Right lobe of liver (tissue), 6 donors: ENCODE results near the gene SLX4. TPM values are rescaled to one million over a fixed set of nuclear protein-coding genes. Genes with fewer than 3 reads are reported as not detected.

ENCODE experiments used
- ATAC-seq, 4 donors: fragments of 200-7000 bp; cut with Tn5 transposase; one replicate each; pipeline ENCODE4 v1.9.1; 2020; ENCODE audit warnings: mild to moderate bottlenecking in 4 of 4, moderate library complexity in 4 of 4
- DNase-seq, 3 donors: peaks; one replicate each; pipeline ENCODE4 v3.0.0-alpha.2; 2020
- H3K27ac ChIP-seq, 3 donors: fragments of 200-600 bp; one replicate each; pipeline ENCODE4 v1.8.0; 2022
- H3K27me3 ChIP-seq, 2 donors: fragments of 200-600 bp; one replicate each; pipeline ENCODE4 v1.8.0; 2022
- H3K36me3 ChIP-seq, 4 donors: fragments of 200-600 bp; sonication (generic) in 1 of 4; one replicate each; pipeline versions ENCODE4 v1.5.1 to v1.8.0; 2017 to 2022; ENCODE audit warnings: control low read depth in 1 of 4
- H3K4me1 ChIP-seq, 4 donors: fragments of 200-600 bp; sonication (generic) in 1 of 4; one replicate each; pipeline versions ENCODE4 v1.5.1 to v1.8.0; 2017 to 2022; ENCODE audit warnings: control low read depth in 1 of 4
- H3K4me3 ChIP-seq, 3 donors: fragments of 200-600 bp; one replicate each; pipeline ENCODE4 v1.8.0; 2022
- H3K9me3 ChIP-seq, 4 donors: fragments of 200-600 bp; sonication (generic) in 1 of 4; one replicate each; pipeline versions ENCODE4 v1.5.1 to v1.8.0; 2017 to 2022; ENCODE audit warnings: control low read depth in 1 of 4
- POLR2A ChIP-seq: fragments of 450-650 bp; IDR thresholded peaks from one replicate; pipeline ENCODE4 v1.6.1; 2017; ENCODE audit warnings: antibody characterized with exemption, mild to moderate bottlenecking
- WGBS: methylation state at CpG from one replicate; pipeline ENCODE4 v1.1.6; 2018; ENCODE audit warnings: low coverage, low lambda C conversion rate; ENCODE audit not compliant: insufficient coverage; ENCODE audit errors: missing lambda C conversion rate; 5-methylcytosine and 5-hydroxymethylcytosine counted together
- intact Hi-C, 2 donors: fragments of 100-400 bp; cut with DNase I; formaldehyde crosslinking; loops; one replicate each; pipeline versions ENCODE4 v1.11.2 to v1.14.1; 2022
- total RNA-seq, 6 experiments: library from RNA; depleted of rRNA in 2 of 6; stranded (reverse); fragments of >200 nt in 2 of 6; fragmentation: NEBNext Ultra II Directional in 3 of 6; extraction: Animal tissue kit (Norgen Biotek cat#: 25700) in 3 of 6; gene quantifications; one replicate each; pipeline versions ENCODE4 v1.1.0 to v1.2.4, GENCODE V29; 2016 to 2023
- TF ChIP-seq, protein P1 (sequence below), 4 donors: fragments of 200-600 bp in 3 of 4; fragments of 450-650 bp in 1 of 4; IDR thresholded peaks; one replicate each; pipeline versions ENCODE4 v1.5.1 to v1.8.0; 2016 to 2022; ENCODE audit warnings: antibody characterized with exemption in 4 of 4, mild to moderate bottlenecking in 2 of 4
- donor health status: DM: no; HTN: yes; CAD: no.
- donor health status: DM: no; HTN: no; CAD: no.
- donor health status: DM: no; HTN: no; CAD: no.
- donor health status: DM: no; HTN: yes; CAD: no.
- donor health status: DM: no; HTN: yes; CAD: no.

SLX4 gene
- total RNA-seq, 6 experiments from 2014 or later, result 1.8 to 2.9 (median 2.2) TPM

DNA sequence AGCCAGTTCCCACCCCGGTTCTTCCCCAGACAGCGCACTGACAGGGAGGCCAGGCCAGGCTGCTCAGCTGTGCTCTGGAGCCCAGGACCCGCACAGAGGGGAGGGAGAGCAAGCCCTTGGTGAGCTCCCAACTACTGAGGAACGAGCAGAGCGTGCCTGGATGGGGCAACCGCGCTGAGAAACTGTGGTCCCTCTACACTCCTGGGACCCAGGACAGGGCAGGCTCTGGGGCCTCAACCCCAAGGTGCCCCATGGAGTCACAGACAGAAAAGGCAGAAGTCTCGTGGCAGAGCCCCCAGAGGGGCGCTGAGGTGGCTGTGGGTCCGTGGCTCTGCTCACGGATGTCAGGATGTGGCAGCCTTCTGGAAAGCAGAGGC lies 16.3 kb downstream of the SLX4 start:
- no CpG with 5 or more reads among the region's 11 CpGs for WGBS
- Histone ChIP-seq H3K4me3 (no peak overlapping the region), H3K27ac (no peak overlapping the region), H3K27me3 (no peaks in the 10 kb centered on the region), H3K36me3 (no peaks in the 10 kb centered on the region), H3K4me1 (no peaks in the 10 kb centered on the region), H3K9me3 (no peaks in the 10 kb centered on the region)
- DNase-seq (no peak), ATAC-seq (no peak)
- no peak for TF ChIP-seq POLR2A
- TF ChIP-seq, protein P1, sequence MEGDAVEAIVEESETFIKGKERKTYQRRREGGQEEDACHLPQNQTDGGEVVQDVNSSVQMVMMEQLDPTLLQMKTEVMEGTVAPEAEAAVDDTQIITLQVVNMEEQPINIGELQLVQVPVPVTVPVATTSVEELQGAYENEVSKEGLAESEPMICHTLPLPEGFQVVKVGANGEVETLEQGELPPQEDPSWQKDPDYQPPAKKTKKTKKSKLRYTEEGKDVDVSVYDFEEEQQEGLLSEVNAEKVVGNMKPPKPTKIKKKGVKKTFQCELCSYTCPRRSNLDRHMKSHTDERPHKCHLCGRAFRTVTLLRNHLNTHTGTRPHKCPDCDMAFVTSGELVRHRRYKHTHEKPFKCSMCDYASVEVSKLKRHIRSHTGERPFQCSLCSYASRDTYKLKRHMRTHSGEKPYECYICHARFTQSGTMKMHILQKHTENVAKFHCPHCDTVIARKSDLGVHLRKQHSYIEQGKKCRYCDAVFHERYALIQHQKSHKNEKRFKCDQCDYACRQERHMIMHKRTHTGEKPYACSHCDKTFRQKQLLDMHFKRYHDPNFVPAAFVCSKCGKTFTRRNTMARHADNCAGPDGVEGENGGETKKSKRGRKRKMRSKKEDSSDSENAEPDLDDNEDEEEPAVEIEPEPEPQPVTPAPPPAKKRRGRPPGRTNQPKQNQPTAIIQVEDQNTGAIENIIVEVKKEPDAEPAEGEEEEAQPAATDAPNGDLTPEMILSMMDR (IDR thresholded peaks at IDR 0.05), result no peak
- intact Hi-C loops, result no loop called here

DNA sequence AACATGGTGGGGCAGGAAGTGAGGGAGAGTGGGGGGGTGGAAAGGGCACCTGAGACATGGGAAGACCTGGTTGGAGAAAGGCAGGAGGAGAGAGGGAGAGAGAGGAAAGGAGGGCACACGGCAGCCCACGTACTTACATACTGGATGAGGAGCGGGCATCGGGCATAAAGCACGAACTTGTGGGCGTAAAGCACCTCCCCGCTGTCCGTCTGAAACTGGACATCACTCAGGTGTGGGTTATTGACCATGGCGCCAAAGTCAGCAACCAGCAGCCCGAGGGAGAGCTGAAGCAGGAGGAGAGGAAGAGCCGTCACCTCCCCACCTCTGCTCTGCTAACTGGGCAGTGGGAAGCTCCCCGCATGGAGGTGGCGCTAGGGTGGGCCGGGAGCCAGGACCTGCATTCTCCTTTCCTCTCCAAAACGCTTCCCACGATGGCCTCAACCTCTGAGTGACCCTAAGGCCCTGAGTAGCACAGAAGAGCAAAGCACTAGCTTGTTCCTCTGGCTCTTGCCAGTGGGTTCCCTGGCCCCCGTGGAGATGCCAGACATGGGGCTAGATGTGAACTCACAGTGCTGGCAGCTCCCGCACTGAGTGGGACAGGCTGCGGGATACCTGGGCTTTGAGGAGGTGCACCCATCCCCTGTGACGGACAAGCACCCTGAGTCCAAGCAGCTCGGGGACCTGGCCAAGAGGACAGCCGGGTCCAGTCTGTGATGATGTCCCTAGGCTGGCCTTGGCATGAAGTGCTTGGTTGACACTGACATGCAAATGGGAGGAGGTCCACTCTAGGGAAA lies 16.9 kb downstream of the SLX4 start:
- H3K9me3 ChIP-seq, result no peaks in the 10 kb centered on the region
- DNase-seq, result peak in 1 of 3 donors; percentile 40
- H3K36me3 ChIP-seq, result no peaks in the 10 kb centered on the region
- no peak overlapping the region for H3K4me3 ChIP-seq
- no peak for TF ChIP-seq POLR2A
- TF ChIP-seq, protein P1 (IDR thresholded peaks at IDR 0.05), result no peak
- H3K4me1 ChIP-seq, result no peaks in the 10 kb centered on the region
- intact Hi-C loops, result no loop called here
- H3K27ac ChIP-seq, result no peak overlapping the region
- WGBS, result 100% methylated on average over 3 of the region's 22 CpGs
- H3K27me3 ChIP-seq, result no peaks in the 10 kb centered on the region
- ATAC-seq, result no peak

DNA sequence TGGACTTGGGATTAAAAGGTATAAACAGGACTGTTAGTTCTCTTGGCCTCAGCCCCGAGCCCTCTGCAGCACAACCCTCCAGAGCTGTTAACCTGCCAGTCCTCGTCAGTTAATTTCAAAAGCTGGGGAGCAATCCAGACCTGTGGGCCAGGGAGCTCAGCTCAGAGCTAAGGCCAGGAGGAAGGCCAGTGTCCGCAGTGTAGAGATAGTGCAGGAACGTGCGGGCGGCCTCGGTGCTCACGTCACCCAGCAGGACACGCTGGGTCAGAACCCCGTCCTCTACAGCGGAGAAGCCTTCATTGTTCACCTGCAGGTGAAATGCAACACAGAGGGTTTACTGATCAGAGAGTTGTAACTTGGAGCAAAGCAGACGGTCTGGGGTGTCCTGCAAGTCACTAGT lies 18.8 kb downstream of the SLX4 start:
- TF ChIP-seq, protein P1 (IDR thresholded peaks at IDR 0.05), result no peak
- no peak for TF ChIP-seq POLR2A
- WGBS, result 94% methylated on average over 3 of the region's 12 CpGs
- DNase-seq (peak in 1 of 3 donors; percentile 50), ATAC-seq (peak in 1 of 4 donors; percentile 28)
- no peaks in the 10 kb centered on the region for H3K4me1 ChIP-seq
- H3K27me3 ChIP-seq, result no peaks in the 10 kb centered on the region
- no peaks in the 10 kb centered on the region for H3K9me3 ChIP-seq
- no peak overlapping the region for H3K27ac ChIP-seq
- intact Hi-C loops, result no loop called here
- no peak overlapping the region for H3K4me3 ChIP-seq
- H3K36me3 ChIP-seq, result no peaks in the 10 kb centered on the region

DNA sequence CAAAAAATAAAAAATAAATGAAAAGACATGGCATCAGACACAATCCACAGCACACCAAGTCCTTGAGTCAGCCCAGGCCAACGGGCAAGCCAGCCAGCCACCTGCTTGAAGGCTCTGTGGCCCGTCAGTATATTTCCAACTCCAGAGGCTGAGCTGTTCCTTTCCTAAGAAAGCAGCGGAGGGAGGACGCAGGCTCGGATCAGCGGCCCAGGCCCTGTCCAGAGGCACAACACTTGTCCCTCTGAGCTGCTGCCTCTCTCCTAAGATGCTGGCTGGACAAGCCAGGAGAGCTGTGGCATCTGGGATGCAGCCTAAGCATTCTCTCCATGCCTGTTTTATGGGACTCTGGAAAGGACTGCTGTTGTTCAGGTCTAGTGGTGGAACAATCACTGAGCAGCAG lies 19.4 kb downstream of the SLX4 start:
- DNase-seq, result no peak
- Histone ChIP-seq H3K4me3 (no peak overlapping the region), H3K9me3 (no peaks in the 10 kb centered on the region), H3K36me3 (no peaks in the 10 kb centered on the region), H3K27ac (no peak overlapping the region), H3K27me3 (no peaks in the 10 kb centered on the region), H3K4me1 (no peaks in the 10 kb centered on the region)
- WGBS, result 100% methylated on average over 2 of the region's 6 CpGs
- intact Hi-C loops, result no loop called here
- TF ChIP-seq, protein P1 (IDR thresholded peaks at IDR 0.05), result no peak
- TF ChIP-seq POLR2A, result no peak
- no peak for ATAC-seq
